Right lobe of liver (tissue), 6 donors: ENCODE data around the gene MAP3K4. TPM values are rescaled to one million over a fixed set of nuclear protein-coding genes. Genes with fewer than 3 reads are reported as not detected.

Source experiments
- ATAC-seq, 4 donors: fragments of 200-7000 bp; cut with Tn5 transposase; one replicate each; pipeline ENCODE4 v1.9.1; 2020; ENCODE audit warnings: mild to moderate bottlenecking in 4 of 4, moderate library complexity in 4 of 4
- DNase-seq, 3 donors: peaks; one replicate each; pipeline ENCODE4 v3.0.0-alpha.2; 2020
- H3K27ac ChIP-seq, 3 donors: fragments of 200-600 bp; one replicate each; pipeline ENCODE4 v1.8.0; 2022
- H3K27me3 ChIP-seq, 2 donors: fragments of 200-600 bp; one replicate each; pipeline ENCODE4 v1.8.0; 2022
- H3K36me3 ChIP-seq, 4 donors: fragments of 200-600 bp; sonication (generic) in 1 of 4; one replicate each; pipeline versions ENCODE4 v1.5.1 to v1.8.0; 2017 to 2022; ENCODE audit warnings: control low read depth in 1 of 4
- H3K4me1 ChIP-seq, 4 donors: fragments of 200-600 bp; sonication (generic) in 1 of 4; one replicate each; pipeline versions ENCODE4 v1.5.1 to v1.8.0; 2017 to 2022; ENCODE audit warnings: control low read depth in 1 of 4
- H3K4me3 ChIP-seq, 3 donors: fragments of 200-600 bp; one replicate each; pipeline ENCODE4 v1.8.0; 2022
- H3K9me3 ChIP-seq, 4 donors: fragments of 200-600 bp; sonication (generic) in 1 of 4; one replicate each; pipeline versions ENCODE4 v1.5.1 to v1.8.0; 2017 to 2022; ENCODE audit warnings: control low read depth in 1 of 4
- CTCF ChIP-seq, 4 donors: fragments of 200-600 bp in 3 of 4; fragments of 450-650 bp in 1 of 4; IDR thresholded peaks; one replicate each; pipeline versions ENCODE4 v1.5.1 to v1.8.0; 2016 to 2022; ENCODE audit warnings: antibody characterized with exemption in 4 of 4, mild to moderate bottlenecking in 2 of 4
- POLR2A ChIP-seq: fragments of 450-650 bp; IDR thresholded peaks from one replicate; pipeline ENCODE4 v1.6.1; 2017; ENCODE audit warnings: antibody characterized with exemption, mild to moderate bottlenecking
- WGBS: methylation state at CpG from one replicate; pipeline ENCODE4 v1.1.6; 2018; ENCODE audit warnings: low coverage, low lambda C conversion rate; ENCODE audit not compliant: insufficient coverage; ENCODE audit errors: missing lambda C conversion rate; 5-methylcytosine and 5-hydroxymethylcytosine counted together
- intact Hi-C, 2 donors: fragments of 100-400 bp; cut with DNase I; formaldehyde crosslinking; loops; one replicate each; pipeline versions ENCODE4 v1.11.2 to v1.14.1; 2022
- total RNA-seq, 6 experiments: library from RNA; depleted of rRNA in 2 of 6; stranded (reverse); fragments of >200 nt in 2 of 6; fragmentation: NEBNext Ultra II Directional in 3 of 6; extraction: Animal tissue kit (Norgen Biotek cat#: 25700) in 3 of 6; gene quantifications; one replicate each; pipeline versions ENCODE4 v1.1.0 to v1.2.4, GENCODE V29; 2016 to 2023
- donor health status: DM: no; HTN: yes; CAD: no.
- donor health status: DM: no; HTN: no; CAD: no.
- donor health status: DM: no; HTN: no; CAD: no.
- donor health status: DM: no; HTN: yes; CAD: no.
- donor health status: DM: no; HTN: yes; CAD: no.

Gene MAP3K4
- total RNA-seq, 6 experiments from 2014 or later, result 9.4 to 20.5 (median 13.1) TPM

- ATAC-seq (no peak), DNase-seq (no peak)
- intact Hi-C loops, result no loop called here
- Histone ChIP-seq H3K27me3 (no peaks in the 10 kb centered on the region), H3K4me3 (no peak overlapping the region), H3K36me3 (no peaks in the 10 kb centered on the region), H3K4me1 (no peaks in the 10 kb centered on the region), H3K9me3 (no peaks in the 10 kb centered on the region), H3K27ac (no peak overlapping the region)
- 85% methylated on average over 3 of the region's 3 CpGs for WGBS
- TF ChIP-seq POLR2A, result no peak
- no peak for TF ChIP-seq CTCF (IDR thresholded peaks at IDR 0.05)
Observed at GRCh38 chr6:161068321-161068741, 76.8 kb downstream of the MAP3K4 start.

DNA sequence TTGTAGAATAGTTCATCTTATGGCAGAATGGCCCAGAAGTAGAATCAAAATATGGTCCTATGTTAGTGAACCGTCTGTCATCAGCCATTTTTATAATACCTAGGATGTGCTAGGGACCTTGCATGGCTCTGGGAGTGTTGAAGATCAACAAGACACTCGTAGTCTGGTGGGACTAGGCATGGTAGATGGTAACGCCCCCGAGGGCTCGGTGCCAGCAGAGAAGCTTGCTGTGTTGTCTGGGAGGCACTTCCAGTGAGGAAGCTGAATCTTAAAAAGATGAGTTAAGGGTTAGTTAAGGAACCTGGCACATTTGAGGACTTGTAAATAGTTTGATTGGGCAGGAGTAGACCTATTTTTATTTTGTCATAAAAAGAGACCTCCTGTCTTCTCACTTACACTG is 82.4 kb downstream of the MAP3K4 start:
- Histone ChIP-seq H3K36me3 (no peaks in the 10 kb centered on the region), H3K4me1 (no peaks in the 10 kb centered on the region)

DNA sequence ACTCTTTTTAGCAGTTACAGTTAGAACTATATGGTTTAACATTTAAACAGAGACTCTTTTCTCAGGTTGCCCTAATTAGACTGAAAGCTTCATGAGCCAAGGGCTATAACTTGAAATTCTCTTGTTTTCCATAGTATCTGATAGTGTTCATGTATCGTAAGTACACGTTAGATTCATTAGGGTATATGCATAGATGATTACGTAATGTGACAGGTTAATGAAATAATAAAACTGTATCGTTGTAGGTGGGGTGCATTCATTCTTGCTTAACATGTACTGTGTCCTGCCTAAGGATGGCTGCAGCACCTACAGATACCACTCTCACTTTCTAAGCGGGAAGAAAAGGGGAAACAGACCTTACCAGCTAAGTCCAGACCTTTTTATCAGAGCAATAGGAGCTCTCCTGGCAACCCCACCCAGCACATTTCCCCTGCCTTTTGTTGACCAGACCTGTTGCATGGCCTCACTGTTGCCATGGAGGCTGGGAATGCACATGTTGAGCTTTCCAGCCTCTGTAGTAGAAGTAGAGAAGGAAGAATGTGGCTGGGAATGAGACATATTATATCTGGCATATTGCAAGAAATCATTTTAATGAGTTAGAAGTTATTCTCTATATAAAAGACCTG is 83.0 kb downstream of the MAP3K4 start:
- WGBS, result 93% methylated on average over 5 of the region's 5 CpGs
- no peak overlapping the region for H3K4me3 ChIP-seq
- ATAC-seq, result no peak
- TF ChIP-seq CTCF (IDR thresholded peaks at IDR 0.05), result no peak
- no peak for TF ChIP-seq POLR2A
- no peak for DNase-seq
- no peaks in the 10 kb centered on the region for H3K36me3 ChIP-seq
- no peaks in the 10 kb centered on the region for H3K4me1 ChIP-seq
- no peaks in the 10 kb centered on the region for H3K9me3 ChIP-seq
- intact Hi-C loops, result no loop called here
- H3K27ac ChIP-seq, result no peak overlapping the region
- no peaks in the 10 kb centered on the region for H3K27me3 ChIP-seq

More for the DNA sequence above, 82.4 kb downstream of the MAP3K4 start:
- Histone ChIP-seq H3K27me3 (no peaks in the 10 kb centered on the region), H3K27ac (no peak overlapping the region), H3K9me3 (no peaks in the 10 kb centered on the region), H3K4me3 (no peak overlapping the region)
- intact Hi-C loops, result no loop called here
- no peak for TF ChIP-seq CTCF (IDR thresholded peaks at IDR 0.05)
- no peak for TF ChIP-seq POLR2A
- DNase-seq, result no peak
- no peak for ATAC-seq
- 73% methylated on average over 5 of the region's 5 CpGs for WGBS

- Histone ChIP-seq H3K4me3 (no peak overlapping the region), H3K4me1 (no peaks in the 10 kb centered on the region), H3K27ac (no peak overlapping the region), H3K27me3 (no peaks in the 10 kb centered on the region), H3K9me3 (no peaks in the 10 kb centered on the region), H3K36me3 (peaks cover 0 to under 1% (median 0%) of the 10 kb centered on the region in 4 donors)
- no peak for ATAC-seq
- intact Hi-C loops, result no loop called here
- TF ChIP-seq CTCF (IDR thresholded peaks at IDR 0.05), result no peak
- TF ChIP-seq POLR2A, result no peak
- no peak for DNase-seq
- 74% methylated on average over 5 of the region's 8 CpGs for WGBS
Observed at GRCh38 chr6:161076181-161076677, 84.7 kb downstream of the MAP3K4 start.
